Transverse colon (tissue), 4 donors: ENCODE data around the gene TMEM53. TPM values are rescaled to one million over a fixed set of nuclear protein-coding genes. Genes with fewer than 3 reads are reported as not detected.

Experiments used
- DNase-seq: peaks from one replicate; pipeline ENCODE4 v3.0.0-alpha.2; 2019
- H3K27ac ChIP-seq, 4 donors: fragments of 200-600 bp; sonication (generic); 2 replicates each; pipeline ENCODE4 v1.5.1; 2016 to 2018; ENCODE audit warnings: inconsistent platforms in 4 of 4
- H3K27me3 ChIP-seq: fragments of 200-600 bp; sonication (generic); 2 replicates; pipeline ENCODE4 v1.5.1; 2017; ENCODE audit warnings: inconsistent platforms
- H3K36me3 ChIP-seq, 4 donors: fragments of 200-600 bp; sonication (generic); 2 replicates each; pipeline ENCODE4 v1.5.1; 2017 to 2019; ENCODE audit warnings: inconsistent platforms in 4 of 4
- H3K4me1 ChIP-seq, 4 donors: fragments of 200-600 bp; sonication (generic); 2 replicates each; pipeline ENCODE4 v1.5.1; 2017 to 2020; ENCODE audit warnings: inconsistent platforms in 4 of 4
- H3K4me3 ChIP-seq, 4 donors: fragments of 200-600 bp; sonication (generic); 1 replicate in 1 of 4; 2 replicates in 3 of 4; pipeline versions ENCODE4 v1.5.1 to v1.6.1; 2017 to 2019; ENCODE audit warnings: inconsistent platforms in 4 of 4
- H3K9me3 ChIP-seq, 2 donors: fragments of 200-600 bp; sonication (generic); 2 replicates each; pipeline ENCODE4 v1.5.1; 2017 to 2019; ENCODE audit warnings: inconsistent platforms in 2 of 2
- EP300 ChIP-seq: sonication (generic); formaldehyde crosslinking; IDR thresholded peaks from one replicate; pipeline ENCODE4 v1.6.1; 2017; ENCODE audit warnings: antibody characterized with exemption, low read depth
- POLR2A ChIP-seq: fragments of 450-650 bp; IDR thresholded peaks from one replicate; pipeline ENCODE4 v1.6.1; 2016; ENCODE audit warnings: antibody characterized with exemption, mild to moderate bottlenecking, moderate library complexity
- POLR2AphosphoS5 ChIP-seq, 3 donors: sonication (generic); formaldehyde crosslinking; IDR thresholded peaks; one replicate each; pipeline ENCODE4 v1.6.1; 2016; ENCODE audit warnings: antibody characterized with exemption in 3 of 3
- WGBS, 2 donors: methylation state at CpG; one replicate each; pipeline ENCODE4 v1.1.5; 2018; ENCODE audit warnings: low coverage in 1 of 2; 5-methylcytosine and 5-hydroxymethylcytosine counted together
- in situ Hi-C, 4 donors: fragments of 200-750 bp; cut with MboI; loops; one replicate each; pipeline versions ENCODE4 v1.15.0 to v1.15.1; 2017; ENCODE audit warnings: low sequenced_read_pairs in 3 of 4, low pct_ligation_motif_present in 1 of 4, low pct_unique_long_range_greater_than_20kb in 1 of 4
- intact Hi-C: fragments of 100-400 bp; cut with DNase I; formaldehyde crosslinking; loops from one replicate; pipeline ENCODE4 v1.15.1; 2023; ENCODE audit warnings: low total_unique reads
- total RNA-seq, 4 donors: library from RNA; depleted of rRNA; stranded (reverse); fragments of >200 nt; gene quantifications; one replicate each; pipeline ENCODE4 v1.1.0, GENCODE V29; 2016
- TF ChIP-seq, protein P1 (sequence below), 5 experiments: fragments of 200-600 bp in 3 of 5; fragments of 450-650 bp in 2 of 5; sonication (generic) in 3 of 5; IDR thresholded peaks; 1 replicate in 2 of 5; 2 replicates in 3 of 5; pipeline ENCODE4 v1.5.1; 2016 to 2017; ENCODE audit warnings: antibody characterized with exemption in 5 of 5, inconsistent platforms in 3 of 5, mild to moderate bottlenecking in 2 of 5, moderate library complexity in 1 of 5

The TMEM53 gene
- total RNA-seq, 4 donors from 2014 or later, result 14.2 to 40.8 (median 22.9) TPM

DNA sequence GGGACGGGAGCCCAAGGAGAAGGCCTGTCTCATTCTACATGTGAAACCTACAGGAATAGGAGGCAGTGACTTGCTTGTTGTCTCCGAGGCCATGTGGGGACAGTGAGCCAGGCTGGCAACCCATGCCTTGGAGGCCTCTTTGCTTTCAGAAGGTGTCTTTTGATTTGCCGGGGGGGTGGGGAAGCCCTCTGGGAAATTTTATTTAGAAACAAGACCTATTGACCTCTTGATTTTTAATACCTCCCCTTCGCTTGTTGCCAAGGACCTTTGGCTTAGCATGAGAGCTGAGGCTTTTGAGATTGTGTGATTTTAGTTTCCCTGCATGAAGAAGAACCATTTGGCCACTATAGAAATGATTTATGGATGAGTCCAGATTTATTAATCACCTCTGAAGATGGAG is 4.3 kb upstream of the TMEM53 start:
- H3K27ac ChIP-seq, result no peak overlapping the region
- H3K27me3 ChIP-seq, result no peaks in the 10 kb centered on the region
- no peaks in the 10 kb centered on the region for H3K36me3 ChIP-seq
- 91 to 92% methylated on average over 2 to 4 of the region's 4 CpGs for WGBS, 2 donors
- H3K4me1 ChIP-seq, result peaks cover 11 to 29% (median 17%) of the 10 kb centered on the region in 4 donors
- no peak for DNase-seq
- intact Hi-C loops, result no loop called here
- no peaks in the 10 kb centered on the region for H3K9me3 ChIP-seq
- no peak for TF ChIP-seq EP300
- no peak for TF ChIP-seq POLR2AphosphoS5 (IDR thresholded peaks at IDR 0.05)
- TF ChIP-seq, protein P1, sequence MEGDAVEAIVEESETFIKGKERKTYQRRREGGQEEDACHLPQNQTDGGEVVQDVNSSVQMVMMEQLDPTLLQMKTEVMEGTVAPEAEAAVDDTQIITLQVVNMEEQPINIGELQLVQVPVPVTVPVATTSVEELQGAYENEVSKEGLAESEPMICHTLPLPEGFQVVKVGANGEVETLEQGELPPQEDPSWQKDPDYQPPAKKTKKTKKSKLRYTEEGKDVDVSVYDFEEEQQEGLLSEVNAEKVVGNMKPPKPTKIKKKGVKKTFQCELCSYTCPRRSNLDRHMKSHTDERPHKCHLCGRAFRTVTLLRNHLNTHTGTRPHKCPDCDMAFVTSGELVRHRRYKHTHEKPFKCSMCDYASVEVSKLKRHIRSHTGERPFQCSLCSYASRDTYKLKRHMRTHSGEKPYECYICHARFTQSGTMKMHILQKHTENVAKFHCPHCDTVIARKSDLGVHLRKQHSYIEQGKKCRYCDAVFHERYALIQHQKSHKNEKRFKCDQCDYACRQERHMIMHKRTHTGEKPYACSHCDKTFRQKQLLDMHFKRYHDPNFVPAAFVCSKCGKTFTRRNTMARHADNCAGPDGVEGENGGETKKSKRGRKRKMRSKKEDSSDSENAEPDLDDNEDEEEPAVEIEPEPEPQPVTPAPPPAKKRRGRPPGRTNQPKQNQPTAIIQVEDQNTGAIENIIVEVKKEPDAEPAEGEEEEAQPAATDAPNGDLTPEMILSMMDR (IDR thresholded peaks at IDR 0.05), result no peak
- TF ChIP-seq POLR2A, result no peak
- no peak overlapping the region for H3K4me3 ChIP-seq
- in situ Hi-C loops, result no loop called here

DNA sequence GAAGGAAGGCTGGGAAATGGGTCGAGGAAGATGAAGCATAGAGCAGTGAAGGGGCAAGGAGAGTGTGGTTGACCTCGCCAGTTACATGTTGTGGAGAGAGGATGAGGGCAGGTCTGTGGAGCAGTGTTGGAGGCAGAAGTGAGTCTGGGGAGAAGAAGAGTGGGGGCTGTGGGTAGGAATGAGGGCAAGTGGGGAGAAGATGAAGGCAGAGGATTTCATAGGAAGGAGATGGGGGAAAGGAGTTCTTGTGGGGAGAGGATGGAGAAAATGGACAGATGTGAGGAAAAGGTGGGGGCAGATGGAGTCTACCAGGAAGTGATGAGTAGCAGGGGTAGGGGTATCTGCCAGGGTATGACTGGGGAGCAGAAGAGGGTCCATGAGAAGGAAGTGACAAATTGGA is 3.8 kb upstream of the TMEM53 start:
- Histone ChIP-seq H3K4me1 (peaks cover 16 to 34% (median 21%) of the 10 kb centered on the region in 4 donors), H3K27me3 (no peaks in the 10 kb centered on the region), H3K4me3 (no peak overlapping the region), H3K36me3 (no peaks in the 10 kb centered on the region), H3K27ac (peak overlapping the region in 1 of 4 donors; percentile 95), H3K9me3 (no peaks in the 10 kb centered on the region)
- no peak for DNase-seq
- WGBS, 2 donors, result 80 to 93% methylated on average over 1 to 2 of the region's 2 CpGs
- TF ChIP-seq, protein P1 (IDR thresholded peaks at IDR 0.05), result no peak
- no peak for TF ChIP-seq EP300
- TF ChIP-seq POLR2AphosphoS5 (IDR thresholded peaks at IDR 0.05), result no peak
- no peak for TF ChIP-seq POLR2A
- in situ Hi-C loops, result no loop called here
- intact Hi-C loops, result no loop called here

DNA sequence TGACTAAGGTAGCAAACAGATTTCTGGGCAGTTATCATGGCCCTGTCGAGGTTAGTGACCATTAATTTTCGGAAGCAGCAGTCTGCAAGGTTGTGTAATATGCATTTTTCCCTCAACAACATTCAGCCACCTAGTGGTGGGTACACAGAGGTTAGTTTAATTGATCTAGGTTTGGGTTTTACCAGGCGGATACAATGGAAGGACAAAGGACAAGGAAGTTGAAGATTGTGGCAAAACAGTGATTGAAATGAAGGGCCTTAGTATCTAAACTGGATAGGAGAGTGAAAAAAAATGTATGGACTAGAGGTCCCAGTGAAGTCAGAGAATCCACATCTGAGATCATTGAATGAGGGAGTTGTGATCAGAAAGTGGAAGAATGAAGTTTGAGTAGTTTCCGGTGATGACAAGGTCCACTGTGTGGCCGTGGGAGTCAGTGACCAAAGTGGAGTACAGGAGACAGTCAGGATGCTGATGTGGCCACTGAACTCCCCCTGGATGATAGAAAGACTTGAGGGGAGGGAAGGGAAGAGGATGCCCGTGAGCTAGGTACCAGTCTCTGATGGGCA is 3.0 kb upstream of the TMEM53 start:
- H3K36me3 ChIP-seq, result no peaks in the 10 kb centered on the region
- H3K27me3 ChIP-seq, result no peaks in the 10 kb centered on the region
- WGBS, 2 donors, result 66 to 74% methylated on average over 4 to 6 of the region's 6 CpGs
- no peaks in the 10 kb centered on the region for H3K9me3 ChIP-seq
- peaks cover 20 to 43% (median 26%) of the 10 kb centered on the region in 4 donors for H3K4me1 ChIP-seq
- H3K4me3 ChIP-seq, result no peak overlapping the region
- peak overlapping the region; percentile 94 to 96 (median 96) for H3K27ac ChIP-seq
- TF ChIP-seq EP300, result no peak
- TF ChIP-seq, protein P1 (IDR thresholded peaks at IDR 0.05), result peak; percentile 25 to 55 (median 30)
- in situ Hi-C loops, result no loop called here
- intact Hi-C loops, result no loop called here
- DNase-seq, result no peak

DNA sequence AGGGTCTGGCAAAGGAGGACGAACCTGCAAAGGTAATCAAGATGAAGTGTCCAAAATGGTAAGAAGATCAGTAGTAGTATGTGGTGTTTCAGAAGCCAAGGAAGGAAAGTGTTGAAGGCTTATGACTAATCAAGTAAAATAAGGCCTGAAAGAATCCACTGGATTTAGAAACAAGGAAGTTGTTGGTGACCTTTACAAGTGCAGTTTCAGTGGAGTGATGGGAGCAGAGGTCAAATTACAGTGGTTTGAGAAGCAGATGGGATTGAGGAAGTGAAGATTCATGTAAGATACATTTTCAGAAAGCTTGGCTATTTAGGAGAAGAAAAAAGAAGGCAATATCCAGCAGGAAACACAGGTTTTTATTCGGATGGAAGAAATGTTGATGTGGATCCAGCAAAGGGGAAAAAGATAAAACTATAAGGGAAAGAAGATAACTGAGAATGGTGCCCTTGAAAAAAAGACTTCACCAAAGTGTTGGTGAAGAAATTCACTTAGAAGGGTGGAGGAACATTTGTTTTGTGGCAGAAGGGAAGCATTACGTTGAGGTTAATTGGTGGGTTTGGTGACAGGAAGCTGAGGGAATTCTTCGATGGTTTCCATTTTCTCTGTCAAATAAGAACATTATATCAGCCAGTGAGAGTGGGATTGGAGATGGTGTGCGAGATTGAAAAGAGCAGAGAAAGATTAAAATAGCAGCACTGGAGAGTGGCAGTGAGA is 2.4 kb upstream of the TMEM53 start:
- DNase-seq, result no peak
- intact Hi-C loops (no loop called here), in situ Hi-C loops (no loop called here)
- peaks cover 20 to 49% (median 26%) of the 10 kb centered on the region in 4 donors for H3K4me1 ChIP-seq
- H3K27ac ChIP-seq, result peak overlapping the region; percentile 94 to 96 (median 96)
- H3K9me3 ChIP-seq, result no peaks in the 10 kb centered on the region
- no peaks in the 10 kb centered on the region for H3K27me3 ChIP-seq
- H3K4me3 ChIP-seq, result no peak overlapping the region
- TF ChIP-seq POLR2A (no peak), POLR2AphosphoS5 (IDR thresholded peaks at IDR 0.05) (peak in 2 of 3 donors; percentile 33 to 50)
- 60 to 61% methylated on average over 4 to 5 of the region's 5 CpGs for WGBS, 2 donors
- H3K36me3 ChIP-seq, result no peaks in the 10 kb centered on the region
